GM10248 (cell line): ENCODE data around the gene PDLIM5.

ENCODE experiments used
- CTCF ChIA-PET: fragments of 300-600 bp; sonication (Branson Sonifier 250); formaldehyde crosslinking; extraction: SDS; loops from one replicate; lab custom pipeline; 2021; ENCODE audit warnings: antibody characterized with exemption; lab: Yijun Ruan, JAX
- POLR2A ChIA-PET: fragments of 350-650 bp; sonication (Branson Sonifier 250); formaldehyde crosslinking; extraction: SDS; loops from one replicate; lab custom pipeline; 2020; ENCODE audit warnings: antibody characterized with exemption; lab: Yijun Ruan, JAX
- DNase-seq: peaks from one replicate; pipeline ENCODE4 v3.0.0; 2012; ENCODE audit errors: extremely low spot score
- CTCF ChIP-seq: IDR thresholded peaks from 2 replicates; pipeline ENCODE4 v1.5.1; 2012; ENCODE audit warnings: mild to moderate bottlenecking, low read depth; ENCODE audit errors: extremely low read depth, missing control alignments, control extremely low read depth

Gene PDLIM5

DNA sequence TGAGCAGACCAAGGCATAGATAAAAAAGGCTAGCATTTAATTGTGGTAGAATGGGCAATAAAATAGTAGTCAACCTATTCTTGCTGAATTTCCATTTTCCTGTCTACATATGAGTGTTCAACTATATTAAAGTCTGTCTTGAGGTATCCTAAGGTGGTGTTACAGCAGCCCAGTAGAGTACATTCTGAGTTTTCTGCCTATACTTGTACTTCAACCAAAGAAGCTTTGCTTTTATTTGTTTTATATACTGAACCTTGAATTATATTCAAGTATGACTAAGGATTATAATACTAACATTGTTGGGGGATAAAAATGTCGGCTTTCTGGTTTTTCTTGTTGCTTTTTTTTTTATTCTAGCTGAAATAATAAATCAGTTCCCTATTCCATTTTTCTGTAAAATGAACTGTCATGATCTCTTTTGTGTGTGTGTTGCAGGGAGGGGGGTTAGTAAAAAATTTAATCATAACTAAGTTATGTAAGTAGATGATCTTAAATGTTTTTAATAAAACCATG, 106.7 kb downstream of the PDLIM5 start:
- no peak for TF ChIP-seq CTCF
- DNase-seq, result no peak
- ChIA-PET CTCF (no interaction called here), POLR2A (no interaction called here)

GRCh38 chr4:94559351-94559806, 107.6 kb downstream of the PDLIM5 start:
- DNase-seq, result no peak
- CTCF ChIA-PET, result interaction anchor here (2.2 kb wide), 1 partner anchor 9 kb away, joined by 8 read pairs; no protein-coding TSS in a partner anchor
- POLR2A ChIA-PET, result no interaction called here
- no peak for TF ChIP-seq CTCF

DNA sequence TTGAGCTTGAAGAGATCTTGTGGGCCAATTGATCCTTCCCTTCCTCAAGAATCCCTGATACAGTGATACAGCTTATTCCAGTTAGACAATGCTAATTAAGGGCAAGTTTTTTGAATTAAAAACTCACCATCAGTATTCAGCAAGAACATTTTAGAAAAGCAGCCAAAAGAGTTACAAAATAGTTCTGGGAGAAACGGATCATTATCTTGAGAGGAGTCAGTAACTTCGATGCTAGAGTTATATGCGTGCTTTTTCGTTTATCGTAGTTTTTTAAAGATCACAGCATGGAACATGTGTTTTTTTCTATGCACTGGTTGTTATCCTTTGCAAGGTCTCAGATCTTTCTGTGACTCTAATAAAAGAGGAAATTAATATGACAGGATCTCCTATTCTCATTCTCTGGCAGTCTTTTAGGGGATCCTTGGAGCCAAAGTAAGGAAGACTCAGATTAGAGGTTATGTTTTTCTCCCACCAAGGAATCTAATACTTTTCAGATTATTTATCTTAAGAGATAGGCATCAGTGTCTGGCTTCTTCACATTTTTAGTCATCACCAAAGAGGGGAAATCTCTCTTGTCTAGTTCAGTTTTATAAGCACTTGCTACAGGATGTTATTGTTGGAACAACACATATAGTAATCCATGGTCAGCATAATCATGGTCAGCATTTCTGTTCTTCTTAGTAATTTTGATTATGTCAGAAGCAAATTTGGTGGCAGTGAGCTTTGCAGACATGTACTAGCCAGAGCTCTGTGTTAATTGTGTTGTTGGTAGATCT, 109.7 kb downstream of the PDLIM5 start:
- no peak for TF ChIP-seq CTCF
- ChIA-PET CTCF (interaction anchor here (0.9 to 2.2 kb wide), 3 partner anchors 9 to 13 kb away, joined by 3 to 8 read pairs (median 3); no protein-coding TSS in a partner anchor), POLR2A (no interaction called here)
- DNase-seq, result no peak

- TF ChIP-seq CTCF, result no peak
Measured at GRCh38 chr4:94562285-94562684, 110.5 kb downstream of the PDLIM5 start.

GRCh38 chr4:94564252-94564651, 112.5 kb downstream of the PDLIM5 start:
- CTCF ChIA-PET, result no interaction called here
- POLR2A ChIA-PET, result no interaction called here
- DNase-seq, result no peak
- TF ChIP-seq CTCF, result no peak

More at GRCh38 chr4:94562285-94562684, 110.5 kb downstream of the PDLIM5 start:
- ChIA-PET POLR2A (no interaction called here), CTCF (interaction anchor here (0.9 to 1.4 kb wide), 2 partner anchors 9 to 12 kb away, joined by 3 to 4 read pairs; no protein-coding TSS in a partner anchor)
- DNase-seq, result no peak

DNA sequence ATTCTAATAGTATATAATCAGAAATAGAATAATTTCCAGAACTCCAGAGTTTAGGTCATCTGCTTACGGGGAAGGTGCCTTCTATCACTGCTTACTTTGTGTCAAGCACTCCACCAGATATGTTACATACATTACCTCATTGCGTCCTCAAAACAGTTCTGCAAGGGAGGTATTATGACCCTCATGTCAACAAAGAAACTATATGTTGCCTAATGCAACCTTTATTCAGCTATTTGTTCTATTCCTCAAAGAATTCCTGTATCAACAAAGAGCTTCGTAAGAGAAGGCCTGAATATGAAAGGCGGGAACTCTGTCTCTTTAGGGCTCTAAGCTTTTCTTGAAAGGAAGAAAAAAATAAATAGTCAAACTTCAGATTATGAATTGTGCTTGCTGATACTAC, 114.7 kb downstream of the PDLIM5 start:
- no peak for TF ChIP-seq CTCF
- ChIA-PET CTCF (no interaction called here), POLR2A (no interaction called here)
- DNase-seq, result no peak
